C4-2B (cell line): Measurements from ENCODE around the gene GON4L.

Source experiments
- CTCF ChIP-seq: fragments of 450-650 bp; conservative IDR thresholded peaks from 2 replicates; pipeline ENCODE4 v1.5.1; 2017; ENCODE audit warnings: mild to moderate bottlenecking
- ZFX ChIP-seq: fragments of 450-650 bp; IDR thresholded peaks from 2 replicates; pipeline ENCODE4 v1.6.1; 2017

DNA sequence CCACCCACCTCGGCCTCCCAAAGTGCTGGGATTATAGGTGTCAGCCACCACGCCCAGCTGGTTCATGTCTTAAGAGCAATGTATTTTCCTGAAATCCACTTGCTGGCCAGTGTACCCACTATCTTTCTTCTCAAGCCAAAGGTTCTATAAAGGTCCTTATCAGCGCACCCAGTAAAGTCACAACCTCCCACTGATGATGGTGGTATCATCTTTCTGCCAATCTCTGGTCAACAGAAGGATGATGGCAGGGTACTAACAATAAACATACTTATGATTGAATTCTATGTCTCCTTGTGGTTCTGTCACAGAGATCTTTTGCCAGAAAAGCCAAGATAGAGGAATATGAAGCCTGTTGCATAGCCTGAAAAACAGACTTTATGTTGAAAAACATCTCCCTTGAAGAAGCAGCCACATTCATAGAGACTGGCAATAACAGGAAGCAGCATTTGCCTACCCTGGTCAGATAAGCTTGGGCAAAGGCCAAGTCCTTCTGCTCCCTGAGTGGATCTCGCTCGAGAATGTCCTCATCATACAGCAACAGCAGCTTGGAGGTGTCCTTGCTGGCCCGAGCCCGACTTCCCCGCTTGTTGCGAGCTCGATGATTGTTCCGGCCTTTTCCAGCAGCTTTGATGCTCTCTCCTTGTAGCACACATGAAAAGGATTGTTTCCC lies 95.1 kb downstream of the GON4L start:
- TF ChIP-seq CTCF (no peak), ZFX (no peak)
